ENCODE data around the gene ITSN1. TPM values are rescaled to one million over a fixed set of nuclear protein-coding genes. Genes with fewer than 3 reads are reported as not detected.
A peak's percentile ranks its signal among the peaks of the same experiment; 100 is the strongest.

The ITSN1 gene
- total and polyA plus RNA-seq, 2 of the 13 experiments (the other 11 are each of a cell fraction or from before 2014, with no cell fraction given): 26.1 to 33.8 TPM

- Histone ChIP-seq H3K27me3 (ENCODE audit: control insufficient read depth in 1 of 2, insufficient read depth in 2 of 2, low read length in 2 of 2) (peaks cover 0 to 38% of the 10 kb centered on the region in 2 experiments; a peak in 2 of 5 replicates), H3K79me2 (ENCODE audit: insufficient read depth, low read length) (no peaks in the 10 kb centered on the region), H2AFZ (ENCODE audit: low read length) (no peak overlapping the region), H3K4me3 (replicated peaks in 1 of 3; ENCODE audit: insufficient read depth in 1 of 3, low read depth in 2 of 3, low read length in 3 of 3) (no peak overlapping the region), H3K27ac (ENCODE audit: extremely low read length, insufficient read depth, low read length) (no peak overlapping the region), H3K9me3 (ENCODE audit: low read length) (no peaks in the 10 kb centered on the region), H3K36me3 (replicated peaks in 1 of 2; ENCODE audit: control insufficient read depth in 1 of 2, insufficient read depth in 2 of 2, low read length in 2 of 2) (no peaks in the 10 kb centered on the region), H3K4me2 (ENCODE audit: low read depth, low read length) (peak overlapping the region; percentile 34), H4K20me1 (ENCODE audit: insufficient read depth, low read length) (no peaks in the 10 kb centered on the region), H3K4me1 (ENCODE audit: insufficient read depth, low read length) (peaks cover 30% of the 10 kb centered on the region), H3K9ac (ENCODE audit: insufficient read depth, low read depth, low read length) (no peak overlapping the region)
- intact Hi-C loops (cut with micrococcal nuclease; ENCODE audit: unreplicated experiment) (loop anchor here (5.0 kb wide), 1 partner anchor 41 kb away; no protein-coding TSS in a partner anchor), in situ Hi-C loops (cut with HindIII; ENCODE audit: extremely low pct_ligation_motif_present, low pct_unique_long_range_greater_than_20kb) (no loop called here)
- no peak for FAIRE-seq
- ChIA-PET POLR2A (no interaction called here), CTCF (ENCODE audit: low intra/inter-chr PET ratio, low total read pairs) (interaction anchor here (1.4 kb wide), 1 partner anchor 459 kb away, joined by 3 read pairs; no protein-coding TSS in a partner anchor)
- BruUV-seq (replicated peaks): no TSS peak
- ATAC-seq: peak; percentile 81
- TF ChIP-seq ZFP1 (CRISPR knock-in tag; IDR thresholded peaks at IDR 0.05): no peak
- no peak for TF ChIP-seq KDM1A (CRISPR knock-in tag; IDR thresholded peaks at IDR 0.05)
- TF ChIP-seq, protein P1, sequence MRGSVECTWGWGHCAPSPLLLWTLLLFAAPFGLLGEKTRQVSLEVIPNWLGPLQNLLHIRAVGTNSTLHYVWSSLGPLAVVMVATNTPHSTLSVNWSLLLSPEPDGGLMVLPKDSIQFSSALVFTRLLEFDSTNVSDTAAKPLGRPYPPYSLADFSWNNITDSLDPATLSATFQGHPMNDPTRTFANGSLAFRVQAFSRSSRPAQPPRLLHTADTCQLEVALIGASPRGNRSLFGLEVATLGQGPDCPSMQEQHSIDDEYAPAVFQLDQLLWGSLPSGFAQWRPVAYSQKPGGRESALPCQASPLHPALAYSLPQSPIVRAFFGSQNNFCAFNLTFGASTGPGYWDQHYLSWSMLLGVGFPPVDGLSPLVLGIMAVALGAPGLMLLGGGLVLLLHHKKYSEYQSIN (CRISPR knock-in tag; IDR thresholded peaks at IDR 0.05; ENCODE audit: borderline replicate concordance): no peak
- TF ChIP-seq ZNF589 (CRISPR knock-in tag; conservative IDR thresholded peaks at IDR 0.05): no peak
- TF ChIP-seq, protein P2, sequence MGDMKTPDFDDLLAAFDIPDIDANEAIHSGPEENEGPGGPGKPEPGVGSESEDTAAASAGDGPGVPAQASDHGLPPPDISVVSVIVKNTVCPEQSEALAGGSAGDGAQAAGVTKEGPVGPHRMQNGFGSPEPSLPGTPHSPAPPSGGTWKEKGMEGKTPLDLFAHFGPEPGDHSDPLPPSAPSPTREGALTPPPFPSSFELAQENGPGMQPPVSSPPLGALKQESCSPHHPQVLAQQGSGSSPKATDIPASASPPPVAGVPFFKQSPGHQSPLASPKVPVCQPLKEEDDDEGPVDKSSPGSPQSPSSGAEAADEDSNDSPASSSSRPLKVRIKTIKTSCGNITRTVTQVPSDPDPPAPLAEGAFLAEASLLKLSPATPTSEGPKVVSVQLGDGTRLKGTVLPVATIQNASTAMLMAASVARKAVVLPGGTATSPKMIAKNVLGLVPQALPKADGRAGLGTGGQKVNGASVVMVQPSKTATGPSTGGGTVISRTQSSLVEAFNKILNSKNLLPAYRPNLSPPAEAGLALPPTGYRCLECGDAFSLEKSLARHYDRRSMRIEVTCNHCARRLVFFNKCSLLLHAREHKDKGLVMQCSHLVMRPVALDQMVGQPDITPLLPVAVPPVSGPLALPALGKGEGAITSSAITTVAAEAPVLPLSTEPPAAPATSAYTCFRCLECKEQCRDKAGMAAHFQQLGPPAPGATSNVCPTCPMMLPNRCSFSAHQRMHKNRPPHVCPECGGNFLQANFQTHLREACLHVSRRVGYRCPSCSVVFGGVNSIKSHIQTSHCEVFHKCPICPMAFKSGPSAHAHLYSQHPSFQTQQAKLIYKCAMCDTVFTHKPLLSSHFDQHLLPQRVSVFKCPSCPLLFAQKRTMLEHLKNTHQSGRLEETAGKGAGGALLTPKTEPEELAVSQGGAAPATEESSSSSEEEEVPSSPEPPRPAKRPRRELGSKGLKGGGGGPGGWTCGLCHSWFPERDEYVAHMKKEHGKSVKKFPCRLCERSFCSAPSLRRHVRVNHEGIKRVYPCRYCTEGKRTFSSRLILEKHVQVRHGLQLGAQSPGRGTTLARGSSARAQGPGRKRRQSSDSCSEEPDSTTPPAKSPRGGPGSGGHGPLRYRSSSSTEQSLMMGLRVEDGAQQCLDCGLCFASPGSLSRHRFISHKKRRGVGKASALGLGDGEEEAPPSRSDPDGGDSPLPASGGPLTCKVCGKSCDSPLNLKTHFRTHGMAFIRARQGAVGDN (CRISPR knock-in tag; IDR thresholded peaks at IDR 0.05): peak; percentile 15; the same call in 1 of the 2 replicates
- no peak for TF ChIP-seq ZNF83 (CRISPR knock-in tag; IDR thresholded peaks at IDR 0.05; ENCODE audit: borderline replicate concordance)
- no peak for TF ChIP-seq CENPBD1 (CRISPR knock-in tag; IDR thresholded peaks at IDR 0.05; ENCODE audit: borderline replicate concordance, low read depth)
- TF ChIP-seq, protein P3, sequence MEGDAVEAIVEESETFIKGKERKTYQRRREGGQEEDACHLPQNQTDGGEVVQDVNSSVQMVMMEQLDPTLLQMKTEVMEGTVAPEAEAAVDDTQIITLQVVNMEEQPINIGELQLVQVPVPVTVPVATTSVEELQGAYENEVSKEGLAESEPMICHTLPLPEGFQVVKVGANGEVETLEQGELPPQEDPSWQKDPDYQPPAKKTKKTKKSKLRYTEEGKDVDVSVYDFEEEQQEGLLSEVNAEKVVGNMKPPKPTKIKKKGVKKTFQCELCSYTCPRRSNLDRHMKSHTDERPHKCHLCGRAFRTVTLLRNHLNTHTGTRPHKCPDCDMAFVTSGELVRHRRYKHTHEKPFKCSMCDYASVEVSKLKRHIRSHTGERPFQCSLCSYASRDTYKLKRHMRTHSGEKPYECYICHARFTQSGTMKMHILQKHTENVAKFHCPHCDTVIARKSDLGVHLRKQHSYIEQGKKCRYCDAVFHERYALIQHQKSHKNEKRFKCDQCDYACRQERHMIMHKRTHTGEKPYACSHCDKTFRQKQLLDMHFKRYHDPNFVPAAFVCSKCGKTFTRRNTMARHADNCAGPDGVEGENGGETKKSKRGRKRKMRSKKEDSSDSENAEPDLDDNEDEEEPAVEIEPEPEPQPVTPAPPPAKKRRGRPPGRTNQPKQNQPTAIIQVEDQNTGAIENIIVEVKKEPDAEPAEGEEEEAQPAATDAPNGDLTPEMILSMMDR (CRISPR knock-in tag; IDR thresholded peaks at IDR 0.05): peak; percentile 47
- TF ChIP-seq ZFYVE20 (CRISPR knock-in tag; IDR thresholded peaks at IDR 0.05; ENCODE audit: borderline replicate concordance, low read depth): no peak
- TF ChIP-seq STAG1 (CRISPR knock-in tag; IDR thresholded peaks at IDR 0.05): peak; percentile 57
- no peak for TF ChIP-seq PPARG (CRISPR knock-in tag; conservative IDR thresholded peaks at IDR 0.05)
- WGBS (ENCODE audit: low lambda C conversion rate): 62% methylated on average over 6 of the region's 8 CpGs
- DNase-seq (ENCODE audit: low spot score): peak; percentile 41
These were observed 250.6 kb downstream of the ITSN1 start for GRCh38 chr21:33892853-33893252.
